GM19035 (cell line): ENCODE results near the gene VPS9D1.
A peak's percentile ranks its signal among the peaks of the same experiment; 100 is the strongest.

Experiments
- ATAC-seq: cut with Tn5 transposase; IDR thresholded peaks from one replicate; pipeline ENCODE4 v1.9.1; 2021; ENCODE audit not compliant: unreplicated experiment

Gene VPS9D1

GRCh38 chr16:89733322-89733721 is 12.6 kb upstream of the VPS9D1 start:
- ATAC-seq = no peak

- ATAC-seq = no peak
These were observed 12.2 kb upstream of the VPS9D1 start for GRCh38 chr16:89732918-89733242.

DNA sequence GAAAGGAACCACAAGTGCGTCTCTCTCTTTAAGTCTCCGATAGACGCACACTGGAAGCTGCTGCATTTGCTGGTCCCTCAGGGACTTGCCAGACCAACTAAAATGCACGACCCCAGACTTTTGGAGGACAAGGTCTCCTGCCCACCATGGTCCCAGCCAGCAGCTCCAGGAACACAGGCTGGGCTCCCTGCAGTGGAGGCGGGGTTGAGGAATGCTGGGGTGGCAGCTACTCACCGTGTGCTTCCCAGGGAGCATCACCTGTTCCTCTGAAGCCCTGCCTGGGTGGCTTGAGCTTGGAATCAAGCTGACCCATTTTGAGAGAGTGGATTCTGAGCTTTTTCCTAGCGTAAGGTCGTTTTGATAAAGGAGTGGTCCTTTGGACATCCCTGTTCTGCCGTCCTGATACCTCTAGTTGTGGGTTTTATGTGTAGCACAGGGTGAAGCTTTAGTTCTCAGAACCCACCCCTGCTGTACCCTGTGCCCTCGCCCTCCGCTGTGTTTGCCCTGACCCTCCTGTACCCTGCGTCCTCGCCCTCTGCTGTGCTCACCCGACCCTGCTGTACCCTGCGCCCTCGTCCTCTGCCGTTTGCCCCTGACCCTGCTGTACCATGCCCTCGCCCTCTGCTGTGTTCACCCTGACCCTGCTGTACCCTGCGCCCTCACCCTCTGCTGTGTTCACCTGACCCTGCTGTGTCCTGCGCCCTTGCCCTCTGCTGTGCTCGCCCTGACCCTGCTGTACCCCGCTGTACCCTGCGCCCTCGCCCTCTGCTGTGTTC is 11.6 kb upstream of the VPS9D1 start:
- ATAC-seq = no peak

DNA sequence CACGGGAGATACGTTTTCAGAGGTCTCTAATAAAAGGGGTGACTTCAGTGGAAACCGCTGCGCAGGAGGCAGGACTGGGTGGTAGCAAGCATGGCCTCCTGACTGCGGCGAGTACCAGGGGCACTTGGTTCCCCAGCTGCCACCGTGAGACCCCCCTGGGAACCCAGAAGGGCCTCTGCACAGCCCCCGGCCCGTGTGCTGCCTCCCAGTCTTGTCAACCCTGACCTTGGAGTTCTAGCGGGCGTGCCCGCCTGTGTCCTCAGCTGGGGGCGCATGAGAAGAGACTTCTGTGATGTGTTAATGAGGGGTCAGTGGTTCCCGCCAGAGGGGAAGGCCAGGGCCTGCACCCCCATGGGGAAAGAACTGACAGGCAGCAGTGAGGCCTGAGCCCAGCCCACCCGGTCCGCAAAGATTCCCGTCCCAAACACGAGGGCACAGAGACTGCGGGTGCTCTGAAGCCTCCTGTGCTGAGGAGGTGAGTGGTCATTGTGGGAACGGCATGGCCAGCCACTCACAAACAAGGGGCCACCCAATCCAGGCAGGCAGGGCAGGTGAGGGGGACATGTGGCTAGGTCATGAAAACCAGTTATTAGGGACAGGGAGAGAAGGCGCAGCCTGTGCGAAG is 10.0 kb upstream of the VPS9D1 start:
- ATAC-seq = no peak

DNA sequence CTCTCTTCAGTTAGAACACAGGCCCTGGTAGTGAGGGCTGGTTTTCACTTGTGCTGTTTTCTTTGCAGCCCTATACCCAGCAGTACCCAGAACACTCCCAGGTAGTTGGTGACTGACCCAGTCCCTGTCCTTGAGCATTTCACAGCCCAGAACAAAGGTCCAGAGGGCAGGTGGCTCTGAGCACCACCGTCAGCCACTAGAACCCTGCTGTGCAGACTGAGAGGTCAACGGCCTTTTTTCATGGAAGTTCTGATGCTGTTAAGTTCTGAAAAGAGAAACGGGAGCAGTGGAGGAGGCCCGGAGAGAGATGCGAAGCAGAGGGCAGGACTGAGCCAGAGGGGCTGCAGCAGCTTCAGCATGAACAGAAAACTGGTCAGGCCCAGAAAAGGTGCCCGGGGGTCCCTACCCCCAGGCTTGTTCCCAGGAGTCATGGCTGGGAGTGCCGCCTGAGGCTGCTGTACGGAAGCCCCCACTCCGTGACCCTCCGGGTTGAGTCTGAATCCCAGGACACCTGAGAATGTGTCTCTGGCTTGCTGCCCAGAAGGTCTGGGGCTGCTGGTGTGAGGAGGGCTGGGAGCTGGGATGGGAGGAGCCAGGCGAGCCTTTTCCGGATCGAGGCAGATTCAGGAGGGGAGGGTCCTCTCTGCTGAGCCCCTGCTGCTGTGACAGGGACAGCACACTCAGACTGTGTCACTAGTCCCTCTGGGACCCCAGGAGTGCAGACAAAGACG is 9.3 kb upstream of the VPS9D1 start:
- no peak for ATAC-seq

DNA sequence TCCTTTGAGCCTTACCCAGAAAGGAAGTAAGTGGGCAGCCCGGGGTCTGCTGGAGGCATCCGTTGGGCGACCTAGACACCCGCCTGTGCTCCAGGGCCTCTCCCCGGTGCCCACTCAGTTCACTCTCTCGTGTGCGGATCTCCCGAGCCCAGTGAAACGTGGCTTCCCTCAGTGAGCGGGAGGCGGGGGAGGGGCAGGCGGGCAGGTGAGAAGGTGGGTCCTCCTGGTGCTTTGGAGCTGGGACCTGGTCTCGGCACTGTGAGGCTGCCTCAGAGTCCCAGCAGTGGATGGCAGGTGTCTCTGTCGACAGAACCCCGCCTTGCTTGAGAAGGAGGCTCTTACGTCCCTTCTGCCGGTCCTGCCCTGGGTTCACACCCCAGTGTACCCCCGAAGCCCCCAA is 8.6 kb upstream of the VPS9D1 start:
- no peak for ATAC-seq

DNA sequence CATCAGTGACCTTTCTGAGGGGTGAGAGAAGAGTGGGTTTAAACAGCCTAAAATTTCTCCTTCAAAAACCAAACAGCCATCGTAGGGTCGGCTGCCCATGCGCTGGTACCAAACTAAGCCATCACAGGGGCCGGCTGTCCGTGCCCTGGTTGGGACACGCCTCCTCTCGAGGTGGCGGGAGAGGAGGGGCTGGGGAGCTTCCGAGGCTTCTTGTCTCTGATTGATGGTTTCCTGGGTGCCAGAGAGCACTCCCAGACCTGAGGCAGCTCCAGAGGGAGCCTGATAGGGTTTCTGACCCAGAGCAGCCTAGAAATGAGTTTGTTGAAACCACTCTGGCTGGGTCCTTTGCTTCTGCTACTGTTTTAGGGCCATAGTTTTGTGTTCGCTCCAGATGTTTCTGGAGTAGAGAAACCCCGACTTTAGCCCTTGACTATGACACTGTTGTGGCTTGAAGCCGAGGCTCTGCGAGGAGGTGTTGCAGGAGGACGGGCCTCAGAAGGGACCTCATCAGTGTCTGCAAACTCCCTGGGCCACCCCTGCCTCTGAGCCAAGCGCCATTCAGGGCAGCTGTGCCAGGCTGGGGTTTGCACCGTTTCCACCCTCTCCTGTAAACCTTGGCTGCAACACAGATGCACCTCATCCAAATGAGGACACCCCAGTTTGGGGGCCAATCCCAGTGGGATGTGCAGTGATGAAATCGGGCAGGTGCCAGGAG is 6.9 kb upstream of the VPS9D1 start:
- no peak for ATAC-seq

- ATAC-seq = no peak
These were observed 2.9 kb upstream of the VPS9D1 start for GRCh38 chr16:89723279-89724250.

- ATAC-seq = peak; percentile 18
These were observed 1.9 kb upstream of the VPS9D1 start for GRCh38 chr16:89722392-89723278.

DNA sequence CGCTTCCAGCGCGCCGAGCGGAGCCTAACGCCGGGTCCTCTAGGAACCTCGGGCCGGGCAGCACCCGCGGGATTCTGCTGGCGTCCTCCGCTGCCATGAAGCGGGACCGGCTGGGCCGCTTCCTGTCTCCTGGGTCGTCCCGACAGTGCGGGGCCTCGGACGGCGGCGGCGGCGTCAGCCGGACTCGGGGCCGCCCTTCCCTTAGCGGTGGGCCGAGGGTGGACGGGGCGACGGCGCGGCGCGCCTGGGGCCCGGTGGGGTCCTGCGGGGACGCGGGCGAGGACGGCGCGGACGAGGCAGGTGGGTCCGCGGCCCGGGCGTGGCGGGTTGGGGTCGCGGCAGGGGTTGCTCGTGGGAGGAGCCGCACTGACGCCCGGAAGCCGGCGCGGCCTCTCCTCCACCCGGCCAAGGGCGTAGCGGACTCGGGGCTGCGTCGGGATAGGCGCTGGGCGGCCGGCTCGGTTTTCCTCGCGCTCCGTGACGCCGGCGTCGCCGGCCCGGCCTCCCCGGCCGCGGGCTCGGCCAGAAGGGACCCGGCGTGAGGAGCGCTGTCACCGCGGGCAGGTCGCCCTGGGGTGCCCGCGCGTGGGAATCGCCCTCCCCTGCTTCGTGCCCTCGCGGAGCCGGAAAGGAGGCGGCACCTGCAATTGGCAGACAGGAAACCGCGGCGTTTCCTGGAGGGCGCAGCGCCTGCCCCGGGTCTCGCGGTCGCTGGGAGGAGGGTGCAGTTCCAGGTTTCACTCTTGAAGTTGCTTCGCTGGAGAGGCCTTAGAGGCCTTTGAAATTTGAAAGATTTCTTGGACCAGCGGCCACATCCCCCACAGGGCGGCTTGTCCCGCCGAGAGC is 1.1 kb upstream of the VPS9D1 start:
- ATAC-seq = peak; percentile 31

DNA sequence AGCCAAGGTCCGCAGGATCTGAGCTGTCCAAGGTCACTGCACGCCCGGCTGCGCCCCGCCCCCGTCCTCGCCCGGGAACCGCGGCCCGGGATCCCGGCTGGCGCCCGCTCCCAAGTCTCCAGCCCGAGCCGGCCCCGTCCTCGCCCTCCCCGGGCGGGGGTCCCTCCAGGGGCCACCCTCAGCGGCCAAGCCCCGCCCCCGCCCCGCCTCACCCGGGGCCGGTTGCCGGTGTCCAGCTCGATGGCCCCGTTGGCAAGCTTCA is 216 bp downstream of the VPS9D1 start:
- ATAC-seq = peak; percentile 16

GRCh38 chr16:89717688-89718505 is 2.8 kb downstream of the VPS9D1 start:
- no peak for ATAC-seq

- ATAC-seq = no peak
These were observed 3.6 kb downstream of the VPS9D1 start for GRCh38 chr16:89716916-89717687.

- ATAC-seq = no peak
These were observed 4.2 kb downstream of the VPS9D1 start for GRCh38 chr16:89716493-89716892.

DNA sequence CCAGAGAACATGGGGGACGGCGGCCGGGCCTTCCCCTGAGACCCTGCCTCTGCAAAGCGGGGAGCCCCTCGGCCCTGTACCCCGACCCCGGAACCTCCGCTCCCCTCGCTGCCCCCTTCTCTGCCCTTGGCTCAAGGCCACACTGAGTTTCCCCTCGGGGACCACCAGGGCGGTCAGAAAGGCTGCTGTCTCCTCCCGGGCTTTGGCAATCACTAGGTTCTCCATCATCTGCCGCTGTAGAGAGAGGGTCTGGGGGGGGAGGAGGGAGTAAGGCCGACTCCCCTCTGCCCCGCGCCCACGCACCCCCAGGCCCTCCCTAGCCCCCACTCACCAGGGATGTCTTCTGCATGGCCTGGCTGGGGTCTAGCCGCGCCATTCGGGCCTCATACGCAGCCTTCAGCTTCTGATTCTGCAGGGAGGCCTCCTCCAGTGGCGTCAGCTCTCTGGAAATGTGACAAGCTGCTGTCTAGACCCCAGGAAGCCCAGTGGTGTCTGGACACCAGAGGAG is 8.4 kb downstream of the VPS9D1 start:
- peak; percentile 19 for ATAC-seq

- ATAC-seq = peak; percentile 50
These were observed 9.0 kb downstream of the VPS9D1 start for GRCh38 chr16:89711601-89712273.
